Measurements from ENCODE around the gene CD247. TPM values are rescaled to one million over a fixed set of nuclear protein-coding genes. Genes with fewer than 3 reads are reported as not detected.

Gene CD247
- total RNA-seq, 1 donor = not detected

- no peak overlapping the region for H3K4me2 ChIP-seq (ENCODE audit: insufficient read depth, low read length)
- no peak overlapping the region for H3K27ac ChIP-seq (ENCODE audit: low read depth, low read length)
- H3K9me3 ChIP-seq (ENCODE audit: low read depth, low read length) = no peaks in the 10 kb centered on the region
- no peak overlapping the region for H2AFZ ChIP-seq (ENCODE audit: low read length)
- TF ChIP-seq CTCF (IDR thresholded peaks at IDR 0.05; ENCODE audit: extremely low read depth, low read depth, low read length) = no peak
- H3K79me2 ChIP-seq (ENCODE audit: insufficient read depth, low read length) = no peaks in the 10 kb centered on the region
- no peak for DNase-seq (ENCODE audit: insufficient read length, low spot score, missing footprints)
- no peaks in the 10 kb centered on the region for H3K4me1 ChIP-seq (ENCODE audit: insufficient read depth, low read length)
- no peak overlapping the region for H3K4me3 ChIP-seq (ENCODE audit: insufficient read depth, low read length)
- H4K20me1 ChIP-seq (ENCODE audit: insufficient read depth, low read length) = no peaks in the 10 kb centered on the region
- no peaks in the 10 kb centered on the region for H3K36me3 ChIP-seq (ENCODE audit: insufficient read depth, low read length)
- no peaks in the 10 kb centered on the region for H3K27me3 ChIP-seq (ENCODE audit: insufficient read depth, low read length)
These were observed 44.1 kb downstream of the CD247 start for GRCh38 chr1:167474191-167474641.

- no peak for TF ChIP-seq CTCF (IDR thresholded peaks at IDR 0.05; ENCODE audit: extremely low read depth, low read depth, low read length)
- no peak overlapping the region for H3K27ac ChIP-seq (ENCODE audit: low read depth, low read length)
These were observed 44.6 kb downstream of the CD247 start for GRCh38 chr1:167473761-167474160.

GRCh38 chr1:167472752-167473521, 45.4 kb downstream of the CD247 start:
- Histone ChIP-seq H3K79me2 (ENCODE audit: insufficient read depth, low read length) (no peaks in the 10 kb centered on the region), H4K20me1 (ENCODE audit: insufficient read depth, low read length) (no peaks in the 10 kb centered on the region), H3K27me3 (ENCODE audit: insufficient read depth, low read length) (no peaks in the 10 kb centered on the region), H3K4me2 (ENCODE audit: insufficient read depth, low read length) (no peak overlapping the region), H3K9me3 (ENCODE audit: low read depth, low read length) (no peaks in the 10 kb centered on the region), H3K36me3 (ENCODE audit: insufficient read depth, low read length) (no peaks in the 10 kb centered on the region), H3K27ac (ENCODE audit: low read depth, low read length) (no peak overlapping the region), H3K4me1 (ENCODE audit: insufficient read depth, low read length) (no peaks in the 10 kb centered on the region), H2AFZ (ENCODE audit: low read length) (no peak overlapping the region), H3K4me3 (ENCODE audit: insufficient read depth, low read length) (no peak overlapping the region)
- no peak for TF ChIP-seq CTCF (IDR thresholded peaks at IDR 0.05; ENCODE audit: extremely low read depth, low read depth, low read length)
- DNase-seq (ENCODE audit: insufficient read length, low spot score, missing footprints) = no peak

More at GRCh38 chr1:167473761-167474160, 44.6 kb downstream of the CD247 start:
- Histone ChIP-seq H3K4me3 (ENCODE audit: insufficient read depth, low read length) (no peak overlapping the region), H3K27me3 (ENCODE audit: insufficient read depth, low read length) (no peaks in the 10 kb centered on the region), H3K4me2 (ENCODE audit: insufficient read depth, low read length) (no peak overlapping the region), H3K36me3 (ENCODE audit: insufficient read depth, low read length) (no peaks in the 10 kb centered on the region), H3K9me3 (ENCODE audit: low read depth, low read length) (no peaks in the 10 kb centered on the region), H3K79me2 (ENCODE audit: insufficient read depth, low read length) (no peaks in the 10 kb centered on the region), H3K4me1 (ENCODE audit: insufficient read depth, low read length) (no peaks in the 10 kb centered on the region), H2AFZ (ENCODE audit: low read length) (no peak overlapping the region), H4K20me1 (ENCODE audit: insufficient read depth, low read length) (no peaks in the 10 kb centered on the region)
- no peak for DNase-seq (ENCODE audit: insufficient read length, low spot score, missing footprints)

GRCh38 chr1:167471568-167471967, 46.8 kb downstream of the CD247 start:
- Histone ChIP-seq H3K4me3 (ENCODE audit: insufficient read depth, low read length) (no peak overlapping the region), H3K79me2 (ENCODE audit: insufficient read depth, low read length) (no peaks in the 10 kb centered on the region), H3K4me1 (ENCODE audit: insufficient read depth, low read length) (no peaks in the 10 kb centered on the region), H3K36me3 (ENCODE audit: insufficient read depth, low read length) (no peaks in the 10 kb centered on the region), H4K20me1 (ENCODE audit: insufficient read depth, low read length) (no peaks in the 10 kb centered on the region), H3K9me3 (ENCODE audit: low read depth, low read length) (no peaks in the 10 kb centered on the region), H3K27ac (ENCODE audit: low read depth, low read length) (no peak overlapping the region), H3K27me3 (ENCODE audit: insufficient read depth, low read length) (no peaks in the 10 kb centered on the region), H2AFZ (ENCODE audit: low read length) (no peak overlapping the region), H3K4me2 (ENCODE audit: insufficient read depth, low read length) (no peak overlapping the region)
- no peak for DNase-seq (ENCODE audit: insufficient read length, low spot score, missing footprints)
- no peak for TF ChIP-seq CTCF (IDR thresholded peaks at IDR 0.05; ENCODE audit: extremely low read depth, low read depth, low read length)

Data from osteoblast (primary cell).